Hepatocyte (in vitro differentiated cells): ENCODE data around the gene IDH3A.

Source experiments
- CTCF ChIP-seq: fragments of 200-600 bp; sonication (generic); IDR thresholded peaks from 2 replicates; pipeline ENCODE4 v1.5.1; 2016; ENCODE audit warnings: antibody characterized with exemption, mild to moderate bottlenecking; ENCODE audit not compliant: poor library complexity
- EZH2 ChIP-seq: fragments of 200-600 bp; sonication (generic); IDR thresholded peaks from 2 replicates; pipeline ENCODE4 v1.6.1; 2016; ENCODE audit warnings: antibody characterized with exemption, mild to moderate bottlenecking, borderline replicate concordance
- EZH2phosphoT487 ChIP-seq: fragments of 200-600 bp; sonication (generic); IDR thresholded peaks from one replicate; pipeline ENCODE4 v1.6.1; 2018; ENCODE audit warnings: antibody characterized with exemption, mild to moderate bottlenecking, low read depth, moderate library complexity; ENCODE audit not compliant: unreplicated experiment, severe bottlenecking

- TF ChIP-seq CTCF: no peak
- TF ChIP-seq EZH2phosphoT487: no peak
- TF ChIP-seq EZH2: no peak
Observed at GRCh38 chr15:78171864-78172472, 22.8 kb downstream of the IDH3A start.
